ENCODE measurements around the gene EEF1AKMT3. TPM values are rescaled to one million over a fixed set of nuclear protein-coding genes. Genes with fewer than 3 reads are reported as not detected.

EEF1AKMT3 gene
- total RNA-seq = 1 to 10 TPM; 2.4 to 5.1 (median 3.4) TPM
- 2.7 TPM for total RNA-seq (2013)
- 0.63 to 7.1 (median 1.8) reads per million in 29 experiments for total RNA-seq

- Mint-ChIP-seq H3K9me3 (no peaks in the 10 kb centered on the region), H3K27ac (peak within 1 kb of the TSS; percentile 93 to 94), H3K36me3 (peaks cover 13% of the 10 kb centered on the region), H3K4me1 (peaks cover 11 to 21% (median 21%) of the 10 kb centered on the region in 3 donors), H3K4me3 (peak within 1 kb of the TSS; percentile 94 to 96 (median 95)), H3K27me3 (no peaks in the 10 kb centered on the region)
- peak within 1 kb of the TSS; percentile 61 for H3K27ac ChIP-seq (ENCODE audit: low read length)
- H3K4me3 ChIP-seq (ENCODE audit: control insufficient read depth in 1 of 2, extremely low read depth in 1 of 2, low read length in 1 of 2) = peak within 1 kb of the TSS; percentile 74 to 91
- peaks cover 6% of the 10 kb centered on the region in 2 donors for H3K36me3 ChIP-seq (ENCODE audit: control insufficient read depth in 2 of 2, extremely low read depth in 1 of 2, insufficient read depth in 1 of 2, low read length in 1 of 2)
- ATAC-seq (replicated peaks in 1 of 4) (peak in 3 of 4 experiments; percentile 18 to 33 (median 23)), DNase-seq (peak in 3 of 35 experiments; percentile 12 to 51 (median 16))
- H3K4me1 ChIP-seq (ENCODE audit: control insufficient read depth in 1 of 2, extremely low read depth in 1 of 2, insufficient read depth in 2 of 2, low read length in 2 of 2) = peaks cover 9 to 25% of the 10 kb centered on the region in 2 experiments
- under 1% methylated on average over 58 of the region's 67 CpGs for WGBS (ENCODE audit: insufficient coverage)
- CTCF ChIA-PET = interaction anchor here (0.7 to 1.3 kb wide), 5 partner anchors 9 to 18 kb away, joined by 3 to 11 read pairs (median 4); partner anchors contain the start of gene TSFM (in 2 of the 2)
- no peaks in the 10 kb centered on the region for H3K27me3 ChIP-seq (replicated peaks in 1 of 2; ENCODE audit: control insufficient read depth in 2 of 2, extremely low read depth in 1 of 2, insufficient read depth in 2 of 2, low read length in 1 of 2)
- POLR2A ChIA-PET = interaction anchor here (0.6 to 1.0 kb wide), 3 partner anchors 10 to 29 kb away, joined by 3 to 10 read pairs (median 4); no protein-coding TSS in a partner anchor
- no peaks in the 10 kb centered on the region for H3K9me3 ChIP-seq
Observed at GRCh38 chr12:57772429-57773322, at the start of gene EEF1AKMT3. Gene EEF1AKMT3 (plus strand): TSS chr12:57772614. CDS start chr12:57772725, 111 bp downstream.

GRCh38 chr12:57722716-57723629 is 49.4 kb upstream of the EEF1AKMT3 start:
- no peak for DNase-seq
- CTCF ChIA-PET = interaction anchor here in 1 of 2 donors (0.6 kb wide), 1 partner anchor 1805 kb away, joined by 3 read pairs; no protein-coding TSS in a partner anchor
- no peaks in the 10 kb centered on the region for H3K9me3 Mint-ChIP-seq

GRCh38 chr12:57723630-57723962 is 48.8 kb upstream of the EEF1AKMT3 start:
- Histone ChIP-seq H3K27ac (ENCODE audit: low read length) (no peak overlapping the region), H3K36me3 (ENCODE audit: control insufficient read depth in 2 of 2, extremely low read depth in 1 of 2, insufficient read depth in 1 of 2, low read length in 1 of 2) (peaks cover 27 to 59% of the 10 kb centered on the region in 2 donors), H3K4me1 (ENCODE audit: control insufficient read depth in 1 of 2, extremely low read depth in 1 of 2, insufficient read depth in 2 of 2, low read length in 2 of 2) (peaks cover 0 to 15% of the 10 kb centered on the region in 2 experiments), H3K4me3 (ENCODE audit: control insufficient read depth in 1 of 2, extremely low read depth in 1 of 2, low read length in 1 of 2) (no peak overlapping the region), H3K27me3 (replicated peaks in 1 of 2; ENCODE audit: control insufficient read depth in 2 of 2, extremely low read depth in 1 of 2, insufficient read depth in 2 of 2, low read length in 1 of 2) (no peaks in the 10 kb centered on the region), H3K9me3 (no peaks in the 10 kb centered on the region)
- peak overlapping the region; percentile 7 to 66 for H3K27ac Mint-ChIP-seq
- no peaks in the 10 kb centered on the region for H3K27me3 Mint-ChIP-seq
- no peak for DNase-seq
- H3K4me1 Mint-ChIP-seq = peaks cover 19 to 24% (median 19%) of the 10 kb centered on the region in 3 donors
- no CpG with 5 or more reads among the region's 2 CpGs for WGBS (ENCODE audit: insufficient coverage)
- CTCF ChIA-PET = interaction anchor here in 1 of 2 donors (0.6 kb wide), 1 partner anchor 1805 kb away, joined by 3 read pairs; no protein-coding TSS in a partner anchor
- POLR2A ChIA-PET = no interaction called here
- no peak for ATAC-seq (replicated peaks in 1 of 4)
- H3K36me3 Mint-ChIP-seq = peaks cover 36% of the 10 kb centered on the region
- H3K9me3 Mint-ChIP-seq = no peaks in the 10 kb centered on the region
- H3K4me3 Mint-ChIP-seq = no peak overlapping the region

More at GRCh38 chr12:57722716-57723629, 49.4 kb upstream of the EEF1AKMT3 start:
- peaks cover 34% of the 10 kb centered on the region for H3K36me3 Mint-ChIP-seq
- H3K4me3 Mint-ChIP-seq = no peak overlapping the region
- peak overlapping the region; percentile 38 to 66 for H3K27ac Mint-ChIP-seq
- H3K27ac ChIP-seq (ENCODE audit: low read length) = no peak overlapping the region
- no peaks in the 10 kb centered on the region for H3K27me3 ChIP-seq (replicated peaks in 1 of 2; ENCODE audit: control insufficient read depth in 2 of 2, extremely low read depth in 1 of 2, insufficient read depth in 2 of 2, low read length in 1 of 2)
- no peak overlapping the region for H3K4me3 ChIP-seq (ENCODE audit: control insufficient read depth in 1 of 2, extremely low read depth in 1 of 2, low read length in 1 of 2)
- H3K9me3 ChIP-seq = no peaks in the 10 kb centered on the region
- peak in 1 of 4 experiments; percentile 29 for ATAC-seq (replicated peaks in 1 of 4)
- POLR2A ChIA-PET = interaction anchor here in 1 of 2 donors (0.6 to 0.7 kb wide), 2 partner anchors 128 to 1711 kb away, joined by 6 to 8 read pairs; no protein-coding TSS in a partner anchor
- no peaks in the 10 kb centered on the region for H3K27me3 Mint-ChIP-seq
- WGBS (ENCODE audit: insufficient coverage) = 83% methylated on average over 2 of the region's 11 CpGs
- peaks cover 28 to 59% of the 10 kb centered on the region in 2 donors for H3K36me3 ChIP-seq (ENCODE audit: control insufficient read depth in 2 of 2, extremely low read depth in 1 of 2, insufficient read depth in 1 of 2, low read length in 1 of 2)
- H3K4me1 ChIP-seq (ENCODE audit: control insufficient read depth in 1 of 2, extremely low read depth in 1 of 2, insufficient read depth in 2 of 2, low read length in 2 of 2) = peaks cover 0 to 15% of the 10 kb centered on the region in 2 experiments
- peaks cover 19 to 24% (median 19%) of the 10 kb centered on the region in 3 donors for H3K4me1 Mint-ChIP-seq

GRCh38 chr12:57724003-57724935 is 48.1 kb upstream of the EEF1AKMT3 start:
- Mint-ChIP-seq H3K27ac (peak overlapping the region; percentile 68 to 83), H3K9me3 (no peaks in the 10 kb centered on the region), H3K4me3 (no peak overlapping the region), H3K27me3 (no peaks in the 10 kb centered on the region), H3K4me1 (peaks cover 19 to 24% (median 19%) of the 10 kb centered on the region in 3 donors), H3K36me3 (peaks cover 34% of the 10 kb centered on the region)
- ChIA-PET CTCF (interaction anchor here in 1 of 2 donors (0.6 kb wide), 2 partner anchors 16 to 1806 kb away, joined by 3 read pairs; no protein-coding TSS in a partner anchor), POLR2A (interaction anchor here in 1 of 2 donors (0.5 kb wide), 1 partner anchor 35 kb away, joined by 3 read pairs; no protein-coding TSS in a partner anchor)
- H3K27ac ChIP-seq (ENCODE audit: low read length) = no peak overlapping the region
- H3K27me3 ChIP-seq (replicated peaks in 1 of 2; ENCODE audit: control insufficient read depth in 2 of 2, extremely low read depth in 1 of 2, insufficient read depth in 2 of 2, low read length in 1 of 2) = no peaks in the 10 kb centered on the region
- H3K36me3 ChIP-seq (ENCODE audit: control insufficient read depth in 2 of 2, extremely low read depth in 1 of 2, insufficient read depth in 1 of 2, low read length in 1 of 2) = peaks cover 21 to 57% of the 10 kb centered on the region in 2 donors
- no peak overlapping the region for H3K4me3 ChIP-seq (ENCODE audit: control insufficient read depth in 1 of 2, extremely low read depth in 1 of 2, low read length in 1 of 2)
- H3K9me3 ChIP-seq = no peaks in the 10 kb centered on the region
- ATAC-seq (replicated peaks in 1 of 4) (peak in 3 of 4 experiments; percentile 15 to 21 (median 17)), DNase-seq (no peak)
- 96% methylated on average over 7 of the region's 12 CpGs for WGBS (ENCODE audit: insufficient coverage)
- H3K4me1 ChIP-seq (ENCODE audit: control insufficient read depth in 1 of 2, extremely low read depth in 1 of 2, insufficient read depth in 2 of 2, low read length in 2 of 2) = peaks cover 0 to 15% of the 10 kb centered on the region in 2 experiments

GRCh38 chr12:57724936-57725740 is 47.3 kb upstream of the EEF1AKMT3 start:
- H3K4me1 ChIP-seq (ENCODE audit: control insufficient read depth in 1 of 2, extremely low read depth in 1 of 2, insufficient read depth in 2 of 2, low read length in 2 of 2) = peaks cover 0 to 15% of the 10 kb centered on the region in 2 experiments
- no peaks in the 10 kb centered on the region for H3K27me3 ChIP-seq (replicated peaks in 1 of 2; ENCODE audit: control insufficient read depth in 2 of 2, extremely low read depth in 1 of 2, insufficient read depth in 2 of 2, low read length in 1 of 2)
- ATAC-seq (replicated peaks in 1 of 4) (peak in 1 of 4 experiments; percentile 11), DNase-seq (no peak)
- H3K9me3 ChIP-seq = no peaks in the 10 kb centered on the region
- peaks cover 14 to 24% (median 19%) of the 10 kb centered on the region in 3 donors for H3K4me1 Mint-ChIP-seq
- CTCF ChIA-PET = no interaction called here
- no peak overlapping the region for H3K27ac ChIP-seq (ENCODE audit: low read length)
- H3K27ac Mint-ChIP-seq = peak overlapping the region; percentile 68 to 83
- POLR2A ChIA-PET = interaction anchor here (0.5 kb wide), 2 partner anchors 36 to 1097 kb away, joined by 3 to 4 read pairs; no protein-coding TSS in a partner anchor
- 85% methylated on average over 1 of the region's 11 CpGs for WGBS (ENCODE audit: insufficient coverage)
- no peaks in the 10 kb centered on the region for H3K27me3 Mint-ChIP-seq
- H3K36me3 ChIP-seq (ENCODE audit: control insufficient read depth in 2 of 2, extremely low read depth in 1 of 2, insufficient read depth in 1 of 2, low read length in 1 of 2) = peaks cover 20 to 57% of the 10 kb centered on the region in 2 donors
- no peak overlapping the region for H3K4me3 ChIP-seq (ENCODE audit: control insufficient read depth in 1 of 2, extremely low read depth in 1 of 2, low read length in 1 of 2)
- H3K36me3 Mint-ChIP-seq = peaks cover 32% of the 10 kb centered on the region
- no peaks in the 10 kb centered on the region for H3K9me3 Mint-ChIP-seq
- no peak overlapping the region for H3K4me3 Mint-ChIP-seq

Measured in T-cell (primary cell).